HuH-7.5 (cell line): ENCODE results near the gene WNT8A.

Source experiments
- DNase-seq: peaks from one replicate; pipeline ENCODE4 v3.0.0; 2011; ENCODE audit warnings: low spot score

The WNT8A gene

DNA sequence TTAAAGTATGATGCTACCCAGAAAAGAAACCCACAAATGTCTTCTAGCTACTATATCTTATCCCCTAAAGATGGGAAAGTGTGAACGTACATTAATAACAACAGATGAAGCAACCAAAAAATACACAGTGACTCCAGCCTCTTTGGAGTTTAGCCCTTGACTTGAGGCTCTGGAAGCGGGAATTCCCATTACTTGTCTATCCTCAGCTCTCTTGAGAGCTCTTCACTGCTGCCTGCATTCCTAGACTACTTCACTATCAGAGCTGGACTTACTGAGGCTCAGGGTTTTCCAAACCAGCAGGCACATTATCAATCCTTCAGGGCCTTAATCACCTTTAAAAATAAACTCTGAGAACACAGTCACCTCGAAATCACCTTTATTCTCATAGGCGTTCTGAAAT, 56.4 kb downstream of the WNT8A start:
- no peak for DNase-seq
